ENCODE results near the gene KCNA2.

The KCNA2 gene

GRCh38 chr1:110605901-110606656 lies at the start of gene KCNA2:
Gene KCNA2, minus strand, starts transcription at chr1:110606358. Its CDS starts 1,576 bp downstream, at chr1:110604782.
- DNase-seq: no peak

GRCh38 chr1:110650609-110651008 lies 44.5 kb upstream of the KCNA2 start:
- no peak for DNase-seq

- DNase-seq: no peak
These were observed 42.3 kb upstream of the KCNA2 start for GRCh38 chr1:110648417-110648816.

GRCh38 chr1:110647254-110647891 lies 41.2 kb upstream of the KCNA2 start:
- DNase-seq: no peak

GRCh38 chr1:110645821-110646735 lies 39.9 kb upstream of the KCNA2 start:
- DNase-seq: no peak

GRCh38 chr1:110645211-110645610 lies 39.1 kb upstream of the KCNA2 start:
- DNase-seq: no peak

GRCh38 chr1:110643879-110644472 lies 37.8 kb upstream of the KCNA2 start:
- no peak for DNase-seq

- no peak for DNase-seq
These were observed 33.7 kb upstream of the KCNA2 start for GRCh38 chr1:110639724-110640386.

- no peak for DNase-seq
These were observed 32.4 kb upstream of the KCNA2 start for GRCh38 chr1:110638556-110638955.

- no peak for DNase-seq
These were observed 31.9 kb upstream of the KCNA2 start for GRCh38 chr1:110638058-110638457.

- DNase-seq: no peak
These were observed 31.3 kb upstream of the KCNA2 start for GRCh38 chr1:110637475-110637874.

GRCh38 chr1:110636149-110636935 lies 30.2 kb upstream of the KCNA2 start:
- DNase-seq: no peak

GRCh38 chr1:110635434-110635833 lies 29.3 kb upstream of the KCNA2 start:
- no peak for DNase-seq

GRCh38 chr1:110634455-110635311 lies 28.5 kb upstream of the KCNA2 start:
- DNase-seq: peak; percentile 80 to 85

GRCh38 chr1:110634086-110634454 lies 27.9 kb upstream of the KCNA2 start:
- DNase-seq: no peak

GRCh38 chr1:110633646-110634030 lies 27.5 kb upstream of the KCNA2 start:
- DNase-seq: no peak

GRCh38 chr1:110631836-110632620 lies 25.9 kb upstream of the KCNA2 start:
- DNase-seq: no peak

- peak; percentile 88 to 90 for DNase-seq
These were observed 24.9 kb upstream of the KCNA2 start for GRCh38 chr1:110630839-110631663.
